ENCODE measurements around the gene BRAT1. TPM values are rescaled to one million over a fixed set of nuclear protein-coding genes. Genes with fewer than 3 reads are reported as not detected.

Gene BRAT1
- total and polyA plus RNA-seq, 2 donors from 2014 or later, result 18.7 to 23.7 TPM

DNA sequence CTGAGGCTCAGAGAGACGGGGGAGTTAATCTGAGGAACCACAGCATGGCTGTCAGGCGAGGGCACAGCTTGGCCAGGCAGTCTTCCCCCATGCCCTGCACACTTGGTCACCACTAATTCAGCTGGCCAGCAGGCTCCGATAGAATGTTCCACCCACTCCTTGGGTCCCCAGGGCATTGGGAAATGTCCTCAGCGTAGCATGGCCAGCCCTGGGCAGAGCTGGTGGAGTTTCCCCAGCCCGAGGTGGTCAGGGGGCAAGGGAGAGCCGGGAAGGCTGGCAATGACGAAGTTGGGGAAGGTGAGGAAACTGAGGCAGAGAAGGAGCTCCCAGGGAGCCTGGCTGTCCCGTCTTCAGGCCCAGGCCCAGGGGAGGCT, 67.1 kb downstream of the BRAT1 start:
- no peak overlapping the region for H3K9ac ChIP-seq (ENCODE audit: low read length in 3 of 3)
- H3K4me1 ChIP-seq (ENCODE audit: control insufficient read depth in 2 of 3, insufficient read depth in 2 of 3, low read depth in 1 of 3, low read length in 3 of 3), result peaks cover 0 to 9% (median 0%) of the 10 kb centered on the region in 3 donors
- DNase-seq (peak in 1 of 5 donors; percentile 90), FAIRE-seq (no peak)
- H3K27me3 ChIP-seq (ENCODE audit: control insufficient read depth, insufficient read depth, low read length), result no peaks in the 10 kb centered on the region
- H3K4me3 ChIP-seq (ENCODE audit: low read length in 3 of 3), result no peak overlapping the region
- H3K9me3 ChIP-seq (ENCODE audit: control insufficient read depth in 2 of 3, insufficient read depth in 1 of 3, low read length in 3 of 3), result no peaks in the 10 kb centered on the region
- TF ChIP-seq, protein P1, sequence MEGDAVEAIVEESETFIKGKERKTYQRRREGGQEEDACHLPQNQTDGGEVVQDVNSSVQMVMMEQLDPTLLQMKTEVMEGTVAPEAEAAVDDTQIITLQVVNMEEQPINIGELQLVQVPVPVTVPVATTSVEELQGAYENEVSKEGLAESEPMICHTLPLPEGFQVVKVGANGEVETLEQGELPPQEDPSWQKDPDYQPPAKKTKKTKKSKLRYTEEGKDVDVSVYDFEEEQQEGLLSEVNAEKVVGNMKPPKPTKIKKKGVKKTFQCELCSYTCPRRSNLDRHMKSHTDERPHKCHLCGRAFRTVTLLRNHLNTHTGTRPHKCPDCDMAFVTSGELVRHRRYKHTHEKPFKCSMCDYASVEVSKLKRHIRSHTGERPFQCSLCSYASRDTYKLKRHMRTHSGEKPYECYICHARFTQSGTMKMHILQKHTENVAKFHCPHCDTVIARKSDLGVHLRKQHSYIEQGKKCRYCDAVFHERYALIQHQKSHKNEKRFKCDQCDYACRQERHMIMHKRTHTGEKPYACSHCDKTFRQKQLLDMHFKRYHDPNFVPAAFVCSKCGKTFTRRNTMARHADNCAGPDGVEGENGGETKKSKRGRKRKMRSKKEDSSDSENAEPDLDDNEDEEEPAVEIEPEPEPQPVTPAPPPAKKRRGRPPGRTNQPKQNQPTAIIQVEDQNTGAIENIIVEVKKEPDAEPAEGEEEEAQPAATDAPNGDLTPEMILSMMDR (IDR thresholded peaks at IDR 0.05; ENCODE audit: borderline replicate concordance, extremely low read depth, insufficient read depth), result no peak
- H3K36me3 ChIP-seq (ENCODE audit: control insufficient read depth in 2 of 3, insufficient read depth in 3 of 3, low read length in 3 of 3), result no peaks in the 10 kb centered on the region
- intact Hi-C loops (cut with DNase I), result no loop called here
- H3K27ac ChIP-seq (ENCODE audit: low read depth in 2 of 2, low read length in 2 of 2), result peak overlapping the region; percentile 41 to 51

Small RNAs within 50 kb of the gene (microRNA-seq; reads per million reads assigned to microRNA genes)
- gene MIR4648, result not detected

Other genes starting within 250 kb of the BRAT1 start
- gene SNX8, start 241.1 kb downstream of the BRAT1 start, total RNA-seq, result 38.6 TPM
- gene SNX8, start 241.1 kb downstream of the BRAT1 start, polyA plus RNA-seq (ENCODE audit: insufficient read depth, low read depth, low replicate concordance), result 28.7 TPM
- 107 TPM for gene EIF3B, start 200.7 kb downstream of the BRAT1 start, total RNA-seq
- 65.5 TPM for gene EIF3B, start 200.7 kb downstream of the BRAT1 start, polyA plus RNA-seq (ENCODE audit: insufficient read depth, low read depth, low replicate concordance)
- gene CHST12, start 151.9 kb downstream of the BRAT1 start, total RNA-seq, result 25.6 TPM
- gene CHST12, start 151.9 kb downstream of the BRAT1 start, polyA plus RNA-seq (ENCODE audit: insufficient read depth, low read depth, low replicate concordance), result 16.3 TPM
- not detected for gene GRIFIN, start 79.1 kb downstream of the BRAT1 start, total RNA-seq
- gene GRIFIN, start 79.1 kb downstream of the BRAT1 start, polyA plus RNA-seq (ENCODE audit: insufficient read depth, low read depth, low replicate concordance), result not detected
- gene LFNG, start 35.8 kb downstream of the BRAT1 start, total RNA-seq, result 18.4 TPM
- 5.0 TPM for gene LFNG, start 35.8 kb downstream of the BRAT1 start, polyA plus RNA-seq (ENCODE audit: insufficient read depth, low read depth, low replicate concordance)
- 27.8 TPM for gene IQCE, start 3.5 kb upstream of the BRAT1 start, total RNA-seq
- 6.1 TPM for gene IQCE, start 3.5 kb upstream of the BRAT1 start, polyA plus RNA-seq (ENCODE audit: insufficient read depth, low read depth, low replicate concordance)
- 55.0 TPM for gene TTYH3, start 76.5 kb upstream of the BRAT1 start, total RNA-seq
- 22.5 TPM for gene TTYH3, start 76.5 kb upstream of the BRAT1 start, polyA plus RNA-seq (ENCODE audit: insufficient read depth, low read depth, low replicate concordance)
- gene AMZ1, start 132.7 kb upstream of the BRAT1 start, total RNA-seq, result 0.16 TPM
- gene AMZ1, start 132.7 kb upstream of the BRAT1 start, polyA plus RNA-seq (ENCODE audit: insufficient read depth, low read depth, low replicate concordance), result not detected

Measured in kidney (tissue), 14 donors.